ENCODE measurements around the gene SMIM10. TPM values are rescaled to one million over a fixed set of nuclear protein-coding genes. Genes with fewer than 3 reads are reported as not detected.
A peak's percentile ranks its signal among the peaks of the same experiment; 100 is the strongest.
"Not testable (repeated sequence)": the region's sequence is repeated elsewhere in the genome, so short reads cannot be mapped to it uniquely, and the experiment has no call there.

SMIM10 gene
- total and polyA plus RNA-seq, 12 donors, result 3.7 to 15.0 (median 6.5) TPM

- H3K4me3 ChIP-seq, result no peak overlapping the region
- H3K9me3 ChIP-seq, result no peaks in the 10 kb centered on the region
- no peaks in the 10 kb centered on the region for H3K36me3 ChIP-seq
- no peak for DNase-seq
- peaks cover 0 to 35% (median 0%) of the 10 kb centered on the region in 7 donors for H3K27me3 ChIP-seq
- TF ChIP-seq, protein P1, sequence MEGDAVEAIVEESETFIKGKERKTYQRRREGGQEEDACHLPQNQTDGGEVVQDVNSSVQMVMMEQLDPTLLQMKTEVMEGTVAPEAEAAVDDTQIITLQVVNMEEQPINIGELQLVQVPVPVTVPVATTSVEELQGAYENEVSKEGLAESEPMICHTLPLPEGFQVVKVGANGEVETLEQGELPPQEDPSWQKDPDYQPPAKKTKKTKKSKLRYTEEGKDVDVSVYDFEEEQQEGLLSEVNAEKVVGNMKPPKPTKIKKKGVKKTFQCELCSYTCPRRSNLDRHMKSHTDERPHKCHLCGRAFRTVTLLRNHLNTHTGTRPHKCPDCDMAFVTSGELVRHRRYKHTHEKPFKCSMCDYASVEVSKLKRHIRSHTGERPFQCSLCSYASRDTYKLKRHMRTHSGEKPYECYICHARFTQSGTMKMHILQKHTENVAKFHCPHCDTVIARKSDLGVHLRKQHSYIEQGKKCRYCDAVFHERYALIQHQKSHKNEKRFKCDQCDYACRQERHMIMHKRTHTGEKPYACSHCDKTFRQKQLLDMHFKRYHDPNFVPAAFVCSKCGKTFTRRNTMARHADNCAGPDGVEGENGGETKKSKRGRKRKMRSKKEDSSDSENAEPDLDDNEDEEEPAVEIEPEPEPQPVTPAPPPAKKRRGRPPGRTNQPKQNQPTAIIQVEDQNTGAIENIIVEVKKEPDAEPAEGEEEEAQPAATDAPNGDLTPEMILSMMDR (IDR thresholded peaks at IDR 0.05), result no peak
- no peak for ATAC-seq
- H3K27ac ChIP-seq, result peak overlapping the region in 3 of 10 donors; percentile 10 to 25 (median 15)
- H3K4me1 ChIP-seq, result peaks cover 0 to 29% (median 14%) of the 10 kb centered on the region in 9 donors
- intact Hi-C loops (cut with DNase I), result no loop called here
- 43 to 60% methylated on average over 8 to 9 of the region's 9 CpGs for WGBS, 2 donors
Measured at GRCh38 chrX:135024526-135024925, 33.7 kb downstream of the SMIM10 start.

DNA sequence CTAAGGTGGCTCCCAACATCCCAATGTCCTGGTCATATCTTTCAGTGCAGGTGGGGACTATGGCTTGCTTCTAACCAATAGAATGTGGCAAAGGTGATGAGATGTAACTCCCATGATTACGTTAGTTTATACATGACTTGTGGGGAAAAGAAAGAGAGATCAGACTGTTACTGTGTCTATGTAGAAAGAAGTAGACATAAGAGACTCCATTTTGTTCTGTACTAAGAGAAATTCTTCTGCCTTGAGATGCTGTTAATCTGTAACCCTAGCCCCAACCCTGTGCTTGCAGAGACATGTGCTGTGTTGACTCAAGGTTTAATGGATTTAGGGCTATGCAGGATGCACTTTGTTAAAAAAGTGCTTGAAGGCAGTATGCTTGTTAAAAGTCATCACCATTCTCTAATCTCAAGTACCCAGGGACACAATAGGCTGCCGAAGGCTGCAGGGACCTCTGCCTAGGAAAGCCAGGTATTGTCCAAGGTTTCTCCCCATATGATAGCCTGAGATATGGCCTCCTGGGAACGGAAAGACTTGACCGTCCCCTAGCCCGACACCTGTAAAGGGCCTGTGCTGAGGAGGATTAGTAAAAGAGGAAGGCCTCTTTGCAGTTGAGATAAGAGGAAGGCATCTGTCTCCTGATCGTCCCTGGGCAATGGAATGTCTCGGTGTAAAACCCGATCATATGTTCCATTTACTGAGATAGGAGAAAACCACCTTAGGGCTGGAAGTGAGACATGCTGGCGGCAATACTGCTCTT, 39.6 kb downstream of the SMIM10 start:
- H3K27ac ChIP-seq; DNase-seq; intact Hi-C loops (cut with DNase I); H3K9me3 ChIP-seq; ATAC-seq; H3K4me3 ChIP-seq: not testable (repeated sequence)
- 75 to 77% methylated on average over 9 of the region's 9 CpGs for WGBS, 2 donors
- H3K27me3 ChIP-seq, result peaks cover 0 to 17% (median 0%) of the 10 kb centered on the region in 7 donors
- H3K36me3 ChIP-seq, result peaks cover 0 to 23% (median 4%) of the 10 kb centered on the region in 9 donors
- peaks cover 0 to 20% (median 6%) of the 10 kb centered on the region in 9 donors for H3K4me1 ChIP-seq

GRCh38 chrX:135041149-135042123, 50.6 kb downstream of the SMIM10 start:
- H3K27me3 ChIP-seq; H3K9me3 ChIP-seq; H3K4me3 ChIP-seq; H3K27ac ChIP-seq; ATAC-seq; H3K4me1 ChIP-seq; DNase-seq; intact Hi-C loops (cut with DNase I): not testable (repeated sequence)
- peaks cover 0 to 46% (median 0%) of the 10 kb centered on the region in 9 donors for H3K36me3 ChIP-seq
- WGBS, 2 donors, result 98 to 99% methylated on average over 3 of the region's 3 CpGs

Other genes starting within 250 kb of the SMIM10 start
- 10 to 100 TPM; 10.7 to 18.7 (median 14.1) TPM for gene PABIR2, start 193.8 kb upstream of the SMIM10 start, total RNA-seq
- gene PABIR2, start 193.8 kb upstream of the SMIM10 start, polyA plus RNA-seq, result 10 to 100 TPM; 11.6 to 23.3 TPM
- gene MOSPD1, start 75.7 kb upstream of the SMIM10 start, total RNA-seq, result 10 to 100 TPM; 18.8 to 35.6 (median 26.8) TPM
- gene MOSPD1, start 75.7 kb upstream of the SMIM10 start, polyA plus RNA-seq, result 10 to 100 TPM in 1 of 2 donors, 1 to 10 TPM in 1; 7.8 to 16.2 TPM
- 10 to 100 TPM; 11.7 to 19.7 (median 14.9) TPM for gene RTL8B, start 31.6 kb downstream of the SMIM10 start, total RNA-seq
- gene RTL8B, start 31.6 kb downstream of the SMIM10 start, polyA plus RNA-seq, result 10 to 100 TPM; 14.7 to 23.6 TPM
- 100 to 1,000 TPM; 289 to 354 (median 298) TPM for gene RTL8C, start 41.4 kb downstream of the SMIM10 start, total RNA-seq
- gene RTL8C, start 41.4 kb downstream of the SMIM10 start, polyA plus RNA-seq, result 100 to 1,000 TPM; 388 to 485 TPM
- gene RTL8A, start 61.1 kb downstream of the SMIM10 start, total RNA-seq, result 10 to 100 TPM; 22.1 to 44.0 (median 28.8) TPM
- 100 to 1,000 TPM; 105 to 108 TPM for gene RTL8A, start 61.1 kb downstream of the SMIM10 start, polyA plus RNA-seq
- 1 to 10 TPM; 1.8 to 4.0 (median 3.0) TPM for gene SMIM10L2B, start 107.7 kb downstream of the SMIM10 start, total RNA-seq
- gene SMIM10L2B, start 107.7 kb downstream of the SMIM10 start, polyA plus RNA-seq, result 1 to 10 TPM; 1.2 to 2.1 TPM
- not detected for gene ETDB, start 129.5 kb downstream of the SMIM10 start, total RNA-seq
- not detected for gene ETDB, start 129.5 kb downstream of the SMIM10 start, polyA plus RNA-seq
- not detected for gene CT55, start 180.4 kb downstream of the SMIM10 start, total RNA-seq
- not detected for gene CT55, start 180.4 kb downstream of the SMIM10 start, polyA plus RNA-seq

Data from heart right ventricle (tissue), 16 donors.